ENCODE data around the gene CAMK2B.

The CAMK2B gene

GRCh38 chr7:44282601-44283171 is 42.7 kb downstream of the CAMK2B start:
- DNase-seq (ENCODE audit: insufficient read length, low spot score): no peak
- FAIRE-seq: no peak
- no peak for TF ChIP-seq POLR2A (IDR thresholded peaks at IDR 0.05; ENCODE audit: low read depth, low read length)

- FAIRE-seq: no peak
- no peak; the same call in 1 of the 2 replicates for TF ChIP-seq POLR2A (IDR thresholded peaks at IDR 0.05; ENCODE audit: low read depth, low read length)
Measured at GRCh38 chr7:44281811-44282600, 43.4 kb downstream of the CAMK2B start.

DNA sequence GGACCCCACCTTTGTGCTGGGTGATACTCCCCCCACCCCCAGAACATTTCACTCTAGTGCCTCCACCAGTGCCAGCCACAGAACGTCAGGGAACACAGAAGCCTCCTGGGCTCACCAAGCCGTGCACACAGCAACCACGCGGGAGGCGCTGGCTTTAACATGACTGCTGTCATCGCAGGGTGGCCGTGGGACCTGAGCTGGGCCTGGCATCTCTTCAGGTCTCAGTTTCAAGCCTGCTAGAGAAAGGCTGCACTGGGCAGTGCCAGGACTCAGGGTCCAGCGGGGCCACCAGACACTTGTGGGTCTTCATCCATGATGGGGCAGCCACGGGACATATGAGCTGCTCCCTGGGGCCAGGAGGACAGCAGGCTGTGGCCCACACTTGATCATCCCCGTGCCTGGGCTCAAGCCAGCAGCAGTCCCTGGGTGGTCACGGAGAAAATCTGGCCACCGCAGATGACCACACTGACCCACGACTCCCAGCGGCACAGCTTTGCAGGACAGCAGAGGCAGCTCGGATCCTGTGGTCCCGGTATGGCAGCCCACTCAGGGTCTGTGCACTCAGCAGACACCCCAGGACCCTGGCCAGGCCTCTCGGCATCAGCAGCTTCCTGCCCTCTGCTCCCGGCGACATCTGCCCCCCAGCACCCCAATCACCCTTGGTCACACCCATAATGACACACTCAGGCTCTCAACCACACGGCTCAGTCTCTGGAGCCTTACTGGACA is 44.2 kb downstream of the CAMK2B start:
- no peak for DNase-seq (ENCODE audit: insufficient read length, low spot score)
- FAIRE-seq: no peak
- no peak for TF ChIP-seq POLR2A (IDR thresholded peaks at IDR 0.05; ENCODE audit: low read depth, low read length)

More at GRCh38 chr7:44281811-44282600, 43.4 kb downstream of the CAMK2B start:
- DNase-seq (ENCODE audit: insufficient read length, low spot score): no peak

DNA sequence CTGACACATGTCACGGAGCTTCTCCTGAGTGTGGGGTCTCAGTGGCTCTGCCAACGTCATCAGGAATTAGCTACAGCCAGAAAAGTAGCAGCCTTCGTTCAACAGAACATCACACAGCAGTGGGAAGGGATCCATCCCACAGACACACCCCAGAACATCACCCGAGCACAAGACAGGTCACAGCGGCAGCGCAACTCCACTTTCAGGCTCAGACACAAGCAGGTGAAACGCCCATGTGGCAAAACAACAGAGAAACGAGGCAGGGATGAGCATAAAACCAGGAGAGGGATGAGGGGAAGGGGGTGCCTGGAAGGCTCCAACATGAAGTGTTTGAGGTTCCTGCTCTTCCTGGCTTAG is 44.8 kb downstream of the CAMK2B start:
- FAIRE-seq: no peak
- DNase-seq (ENCODE audit: insufficient read length, low spot score): no peak
- no peak for TF ChIP-seq POLR2A (IDR thresholded peaks at IDR 0.05; ENCODE audit: low read depth, low read length)

DNA sequence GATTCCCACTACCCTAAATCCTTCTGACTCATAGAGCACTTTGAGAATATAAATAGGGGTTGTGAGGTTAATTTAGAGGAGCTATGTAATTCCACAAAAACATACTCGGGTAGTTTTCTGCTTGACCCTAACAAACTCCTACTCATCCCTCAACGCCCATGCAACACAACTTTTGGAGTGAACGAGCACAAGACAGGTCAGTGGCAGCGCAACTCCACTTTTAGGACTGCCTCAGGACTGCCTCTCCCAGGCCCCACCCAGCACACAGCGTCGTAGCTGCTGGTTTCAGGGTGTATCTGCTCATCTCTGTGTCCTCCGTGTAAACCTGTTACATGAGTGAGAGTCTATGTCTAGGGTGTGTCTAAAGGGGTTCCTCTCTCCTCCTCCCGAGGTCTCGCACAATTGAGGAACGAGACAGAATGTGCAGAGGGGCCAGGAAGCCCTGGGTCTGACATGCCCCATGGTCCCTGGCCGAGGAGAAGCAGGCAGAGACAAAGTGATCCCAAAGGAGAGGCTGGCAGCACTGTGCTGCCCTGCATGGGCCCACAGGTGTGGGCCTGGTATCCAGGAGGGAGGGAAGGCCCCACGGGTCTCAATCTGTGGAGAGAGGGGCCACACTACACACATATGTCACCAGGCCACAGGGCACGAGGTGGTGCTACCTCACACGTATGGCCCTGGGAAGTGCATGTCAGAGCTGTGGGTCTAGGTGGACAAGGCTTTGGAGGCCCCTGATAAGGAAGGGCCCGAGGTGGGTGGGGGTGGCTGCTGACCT is 45.5 kb downstream of the CAMK2B start:
- no peak for DNase-seq (ENCODE audit: insufficient read length, low spot score)
- FAIRE-seq: no peak
- TF ChIP-seq POLR2A (IDR thresholded peaks at IDR 0.05; ENCODE audit: low read depth, low read length): no peak

DNA sequence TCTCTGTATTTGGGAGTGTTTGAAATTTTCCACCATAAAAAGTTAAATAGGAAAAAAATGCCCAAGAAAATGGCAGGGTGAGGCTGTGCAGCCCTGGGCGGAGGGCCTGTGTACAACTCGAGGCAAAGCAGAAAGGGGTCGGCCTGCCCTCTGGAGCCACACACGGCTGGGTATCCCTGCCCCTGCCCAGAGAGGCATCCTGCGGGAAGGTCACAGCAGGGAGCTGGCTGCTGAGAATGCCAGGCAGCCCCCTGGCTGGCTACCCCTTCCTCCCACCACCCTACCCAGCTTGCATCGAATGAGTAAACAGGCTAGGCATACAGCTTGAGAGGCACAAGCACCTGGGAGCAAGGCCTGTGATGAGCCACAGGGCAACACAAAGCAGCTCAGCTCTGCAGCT is 46.1 kb downstream of the CAMK2B start:
- no peak for DNase-seq (ENCODE audit: insufficient read length, low spot score)
- FAIRE-seq: no peak
- no peak for TF ChIP-seq POLR2A (IDR thresholded peaks at IDR 0.05; ENCODE audit: low read depth, low read length)

DNA sequence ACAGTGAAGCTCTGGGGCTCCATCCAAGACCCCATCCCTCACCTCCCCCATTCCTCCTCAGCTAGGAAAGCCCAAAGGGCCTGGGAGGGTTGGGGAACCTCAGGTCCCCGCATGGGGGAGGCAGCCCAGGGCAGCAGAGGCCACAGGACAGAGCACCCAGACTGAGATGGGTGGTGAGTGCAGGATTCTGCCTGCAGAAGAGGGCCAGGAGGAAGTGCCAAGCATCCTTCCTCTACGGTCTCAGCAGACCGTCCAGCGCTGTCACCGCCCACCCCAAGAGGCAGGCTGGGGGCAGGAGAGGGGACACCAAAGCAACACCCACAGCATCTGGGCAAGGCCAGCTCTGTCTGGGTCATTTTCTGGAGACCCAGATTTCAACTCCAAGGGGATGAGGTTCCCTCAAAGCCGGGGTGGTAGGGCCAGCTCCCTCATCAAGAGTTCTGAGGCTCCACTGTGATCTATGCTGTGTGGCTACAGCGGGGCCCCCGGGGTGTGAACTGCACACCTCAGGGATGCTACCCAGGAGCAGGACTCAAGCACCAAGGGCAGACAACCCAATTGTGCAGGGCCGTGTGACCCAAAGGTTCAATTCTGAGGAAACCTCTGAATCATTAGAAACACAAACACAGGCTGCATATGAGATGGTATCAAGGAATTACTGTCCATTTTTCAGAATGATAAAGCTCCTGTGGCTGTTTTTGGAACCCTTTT is 46.8 kb downstream of the CAMK2B start:
- no peak for TF ChIP-seq POLR2A (IDR thresholded peaks at IDR 0.05; ENCODE audit: low read depth, low read length)
- DNase-seq (ENCODE audit: insufficient read length, low spot score) (no peak), FAIRE-seq (no peak)

- no peak for DNase-seq (ENCODE audit: insufficient read length, low spot score)
- FAIRE-seq: no peak
- no peak for TF ChIP-seq POLR2A (IDR thresholded peaks at IDR 0.05; ENCODE audit: low read depth, low read length)
Measured at GRCh38 chr7:44277851-44278250, 47.5 kb downstream of the CAMK2B start.

DNA sequence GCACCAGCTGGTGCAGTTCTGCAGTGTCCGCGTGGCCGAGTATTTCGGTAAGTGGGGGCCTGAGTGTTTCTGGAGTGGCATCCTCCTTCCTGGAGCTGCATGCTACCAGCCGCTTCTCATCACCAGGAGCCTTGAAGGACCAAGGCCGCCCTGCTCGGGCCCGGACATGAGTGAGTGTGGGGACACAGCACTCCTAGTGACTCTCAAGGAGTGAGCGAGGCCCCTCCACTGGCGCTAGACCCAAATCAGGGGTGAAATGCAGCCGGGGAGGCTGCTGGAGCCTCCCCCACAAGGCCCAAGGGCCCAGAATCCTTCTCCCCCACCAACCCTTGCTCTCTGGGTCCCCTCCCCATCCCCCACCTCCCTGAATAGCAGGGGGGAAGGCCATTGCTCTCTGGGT is 48.0 kb downstream of the CAMK2B start:
- FAIRE-seq: no peak
- TF ChIP-seq POLR2A (IDR thresholded peaks at IDR 0.05; ENCODE audit: low read depth, low read length): no peak
- DNase-seq (ENCODE audit: insufficient read length, low spot score): no peak

GRCh38 chr7:44276571-44277221 is 48.7 kb downstream of the CAMK2B start:
- DNase-seq (ENCODE audit: insufficient read length, low spot score): no peak
- TF ChIP-seq POLR2A (IDR thresholded peaks at IDR 0.05; ENCODE audit: low read depth, low read length): no peak
- FAIRE-seq: no peak

DNA sequence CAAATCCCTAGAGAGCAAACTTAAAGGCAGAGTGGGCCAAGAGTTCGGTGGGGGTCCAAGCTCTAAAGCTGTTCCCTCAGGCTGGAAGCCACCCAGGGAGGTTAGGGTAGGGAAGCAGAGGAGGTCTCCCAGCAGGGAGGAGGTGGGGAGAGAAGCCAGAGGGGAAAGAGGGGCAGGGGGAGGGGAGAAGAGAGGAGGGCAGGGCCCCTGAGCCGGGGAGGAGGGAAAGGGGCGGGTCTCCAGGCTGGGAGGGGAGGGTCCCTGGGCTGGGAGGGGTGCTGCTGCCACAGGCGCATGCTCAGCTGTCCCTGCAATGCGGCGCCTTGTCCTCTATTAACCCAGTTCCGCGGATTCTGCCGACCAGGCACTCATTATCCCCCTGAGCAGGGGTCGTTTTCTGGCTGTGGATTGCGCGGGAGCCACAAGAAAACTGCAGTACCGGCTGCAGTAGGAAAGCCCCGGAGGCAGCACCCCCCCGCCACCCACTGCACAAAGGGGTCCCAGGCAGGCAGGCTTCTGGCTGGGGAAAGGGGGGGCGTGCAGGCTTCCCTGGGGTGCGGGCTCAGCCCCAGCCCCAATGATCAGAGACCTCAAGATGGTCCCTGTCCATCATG is 49.3 kb downstream of the CAMK2B start:
- TF ChIP-seq POLR2A (IDR thresholded peaks at IDR 0.05; ENCODE audit: low read depth, low read length): no peak
- FAIRE-seq: no peak
- no peak for DNase-seq (ENCODE audit: insufficient read length, low spot score)

DNA sequence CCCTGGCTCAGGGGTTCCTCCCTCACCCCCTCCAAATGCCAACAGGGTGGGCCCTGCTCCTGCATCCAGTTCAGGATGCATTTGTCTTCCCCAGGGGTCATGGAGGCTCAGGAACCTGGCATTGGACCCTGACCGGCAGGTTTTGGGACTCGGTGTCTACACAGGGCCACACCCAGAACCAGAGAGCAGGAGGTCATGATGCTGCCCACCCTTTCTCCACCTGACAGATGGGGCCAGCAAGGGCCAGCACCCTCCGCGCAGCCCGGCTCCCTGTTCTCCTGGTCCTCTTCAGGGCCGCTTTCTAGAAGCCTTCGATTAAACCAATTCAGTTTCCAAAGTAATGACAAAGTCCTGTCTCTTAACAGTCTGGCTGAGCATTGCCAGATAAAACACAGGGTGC is 50.2 kb downstream of the CAMK2B start:
- FAIRE-seq: no peak
- TF ChIP-seq POLR2A (IDR thresholded peaks at IDR 0.05; ENCODE audit: low read depth, low read length): no peak
- no peak for DNase-seq (ENCODE audit: insufficient read length, low spot score)

DNA sequence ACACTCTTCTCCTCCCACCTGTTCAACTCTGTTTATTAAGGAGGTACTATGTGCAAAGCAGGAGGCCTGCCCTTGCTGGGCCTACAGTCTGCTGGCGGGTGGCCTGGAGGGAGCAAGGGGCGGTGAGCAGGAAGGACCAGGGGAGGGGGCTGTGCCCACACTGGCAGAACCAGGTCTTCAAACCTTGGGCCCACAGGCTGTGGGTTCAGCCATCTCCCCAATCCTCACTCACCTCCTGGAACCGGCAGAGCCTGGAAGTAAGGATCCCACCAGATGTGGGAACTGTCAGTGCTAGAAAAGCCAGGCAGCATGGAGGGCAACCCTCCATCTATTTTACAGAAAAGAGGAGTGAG is 50.8 kb downstream of the CAMK2B start:
- TF ChIP-seq POLR2A (IDR thresholded peaks at IDR 0.05; ENCODE audit: low read depth, low read length): no peak
- FAIRE-seq: no peak

More for the DNA sequence above, 50.8 kb downstream of the CAMK2B start:
- DNase-seq (ENCODE audit: insufficient read length, low spot score): no peak

Data from H54 (cell line).